HG02610 (cell line): Measurements from ENCODE around the gene UBTD2.

ENCODE experiments used
- ATAC-seq: cut with Tn5 transposase; IDR thresholded peaks from one replicate; pipeline ENCODE4 v1.9.1; 2021; ENCODE audit warnings: mild to moderate bottlenecking, moderate library complexity; ENCODE audit not compliant: unreplicated experiment

The UBTD2 gene

DNA sequence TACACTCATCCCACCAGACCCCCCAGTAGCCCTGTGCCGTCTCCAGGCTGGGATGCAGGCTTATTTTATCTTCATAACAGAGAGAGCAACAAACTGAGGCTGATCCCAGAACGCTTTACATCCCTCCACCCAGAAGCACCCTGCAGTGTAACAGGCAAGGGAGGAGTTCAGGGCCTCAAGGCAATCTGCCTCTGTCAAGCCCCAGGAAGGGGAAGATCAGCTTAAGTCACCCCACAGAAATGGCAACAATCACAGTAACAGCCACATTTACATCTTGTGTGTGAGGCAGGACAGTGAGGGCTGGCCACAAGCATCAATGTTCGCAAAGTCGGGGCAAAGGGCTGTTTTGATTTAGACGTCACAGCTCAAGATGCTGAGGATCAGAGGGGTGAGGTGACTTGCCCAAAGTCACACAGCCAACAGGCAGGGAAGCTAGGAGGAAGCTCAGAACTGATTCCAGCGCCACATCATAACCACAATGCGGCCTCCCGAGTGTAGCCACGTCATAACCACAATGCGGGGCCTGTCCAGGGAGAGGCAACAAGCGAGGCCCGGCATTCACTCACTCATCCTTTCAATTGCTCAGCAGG is 109.9 kb downstream of the UBTD2 start:
- ATAC-seq = no peak

- ATAC-seq = no peak
Observed at GRCh38 chr5:172172912-172173563, 110.5 kb downstream of the UBTD2 start.

- ATAC-seq = no peak
Observed at GRCh38 chr5:172171118-172171517, 112.4 kb downstream of the UBTD2 start.

GRCh38 chr5:172170251-172170701 is 113.3 kb downstream of the UBTD2 start:
- ATAC-seq = no peak

DNA sequence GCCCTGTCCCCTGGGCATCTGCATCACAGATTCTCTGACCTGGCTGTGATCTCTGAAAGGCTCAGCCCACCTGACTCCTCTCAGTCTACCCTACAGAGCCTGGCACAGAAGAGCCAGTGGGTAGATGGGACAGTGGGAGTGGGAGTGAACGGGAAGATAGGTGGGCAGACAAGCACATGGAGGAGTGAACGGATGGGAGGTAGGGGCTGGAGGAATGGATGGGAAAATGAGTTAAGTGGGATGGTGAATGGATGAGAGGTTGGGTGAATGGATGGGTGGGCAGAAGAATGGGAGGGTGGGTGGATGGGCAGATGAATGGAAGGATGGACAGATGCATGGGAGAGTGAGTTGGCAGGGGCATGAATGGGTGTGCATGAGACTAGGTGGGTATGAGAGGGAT is 114.3 kb downstream of the UBTD2 start:
- ATAC-seq = no peak

DNA sequence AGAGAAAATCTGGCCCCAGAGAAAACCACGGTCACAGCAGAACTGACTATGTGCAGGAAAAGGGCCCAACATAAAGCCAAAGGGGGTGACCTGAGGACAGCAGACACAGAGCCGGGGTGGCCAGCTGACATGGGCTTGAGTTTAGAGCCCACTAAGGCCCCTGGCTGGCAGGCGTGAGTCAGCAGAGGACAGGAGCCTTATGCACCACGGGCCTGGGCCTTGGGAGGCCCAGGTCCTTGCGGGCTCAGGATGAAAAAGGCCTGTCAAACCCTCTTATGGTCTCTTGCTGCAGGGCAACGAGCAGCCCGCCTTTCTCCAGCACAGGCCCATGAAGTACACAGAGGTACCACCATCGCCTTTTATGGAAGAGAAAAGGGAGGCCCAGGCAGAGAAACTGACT is 115.3 kb downstream of the UBTD2 start:
- no peak for ATAC-seq

DNA sequence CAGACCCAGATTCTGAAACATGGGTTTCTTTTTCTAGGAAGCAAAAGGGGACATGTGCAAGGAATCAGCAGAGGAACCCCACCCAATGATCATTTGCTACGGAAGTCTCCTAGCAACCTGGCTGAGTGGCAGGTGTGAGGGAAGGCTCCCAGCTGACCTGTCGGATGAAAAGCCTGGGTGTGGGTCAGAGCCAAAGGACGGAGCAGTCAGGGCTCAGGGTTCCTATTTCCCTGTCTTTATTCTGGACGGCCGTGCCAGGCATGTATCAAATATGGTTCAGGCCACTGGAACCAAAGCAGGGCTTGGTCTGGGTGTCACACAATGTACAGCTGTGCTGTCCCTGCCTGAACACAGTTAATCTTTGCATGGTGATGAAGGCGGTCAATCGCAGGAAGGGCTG is 115.7 kb downstream of the UBTD2 start:
- ATAC-seq = no peak

- ATAC-seq = no peak
Observed at GRCh38 chr5:172166030-172166826, 117.3 kb downstream of the UBTD2 start.

DNA sequence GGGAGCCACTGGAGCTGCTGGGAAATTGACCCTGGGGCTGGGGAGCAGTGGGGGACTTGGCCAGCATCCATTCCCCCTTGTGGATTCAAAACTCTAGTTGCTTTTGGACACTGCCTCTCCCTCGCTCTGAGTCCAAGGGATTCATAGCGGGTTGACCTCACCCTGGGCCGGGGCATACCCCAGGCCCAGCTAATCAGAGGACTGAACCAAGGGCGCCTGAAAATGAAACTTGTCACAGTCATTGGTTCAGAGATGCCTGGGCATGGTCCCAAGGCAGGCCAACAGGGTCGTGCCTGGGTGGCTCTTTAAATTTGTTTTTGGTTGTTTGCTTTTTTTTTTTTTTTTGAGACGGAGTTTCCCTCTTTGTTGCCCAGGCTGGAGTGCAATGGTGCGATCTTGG is 118.1 kb downstream of the UBTD2 start:
- ATAC-seq = peak; percentile 85

GRCh38 chr5:172164769-172165212 is 118.8 kb downstream of the UBTD2 start:
- no peak for ATAC-seq

DNA sequence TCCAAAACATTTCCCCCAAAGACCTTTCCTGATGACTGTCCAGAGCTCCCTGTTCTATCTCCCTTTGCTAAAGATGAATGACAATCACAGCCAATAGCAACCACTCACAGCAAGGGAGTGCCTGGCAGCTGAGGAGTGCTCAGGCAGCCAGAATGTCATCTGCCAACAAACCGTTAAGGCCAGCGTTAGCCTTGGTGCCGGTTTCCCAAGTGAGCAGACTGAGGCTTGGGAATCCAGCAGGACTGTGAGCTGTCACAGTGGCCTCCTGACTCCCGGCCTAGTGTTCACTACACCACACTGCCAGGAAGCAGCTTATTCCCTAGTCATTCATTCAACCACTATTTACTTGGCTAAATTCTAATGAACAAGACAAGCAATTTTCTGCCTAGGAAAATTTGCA is 120.2 kb downstream of the UBTD2 start:
- no peak for ATAC-seq

- no peak for ATAC-seq
Observed at GRCh38 chr5:172162987-172163343, 120.6 kb downstream of the UBTD2 start.

DNA sequence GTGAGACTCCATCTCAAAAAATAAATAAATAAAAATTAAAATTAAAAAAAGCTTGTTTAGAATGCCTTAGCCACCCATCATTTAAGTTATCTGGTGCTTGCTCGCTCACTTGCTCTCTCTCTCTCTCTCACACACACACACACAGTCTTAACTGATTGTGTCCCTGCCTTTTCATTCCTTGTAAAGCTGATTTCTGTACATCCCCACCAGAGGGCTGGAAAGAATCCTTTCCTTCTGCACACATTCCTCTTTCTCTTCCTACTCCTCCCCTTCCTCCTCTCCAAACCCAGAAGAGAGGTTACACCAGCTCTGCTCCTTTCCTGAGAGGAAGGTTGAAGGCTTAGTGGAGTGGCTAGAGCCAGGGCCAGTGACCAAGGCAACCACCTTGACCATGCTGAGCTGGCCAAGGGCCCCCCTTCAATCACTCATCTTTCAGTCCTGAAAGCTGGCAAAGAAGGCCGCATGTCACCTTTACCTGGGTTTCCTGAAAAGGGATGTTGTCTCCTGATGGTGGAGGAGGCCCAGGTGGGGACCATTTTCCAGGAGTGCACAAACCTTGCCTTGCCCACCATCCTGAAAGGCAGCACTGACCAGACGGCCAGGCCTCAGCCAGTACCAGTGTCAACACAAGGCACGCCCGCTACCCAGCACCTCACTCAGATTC is 121.1 kb downstream of the UBTD2 start:
- no peak for ATAC-seq

DNA sequence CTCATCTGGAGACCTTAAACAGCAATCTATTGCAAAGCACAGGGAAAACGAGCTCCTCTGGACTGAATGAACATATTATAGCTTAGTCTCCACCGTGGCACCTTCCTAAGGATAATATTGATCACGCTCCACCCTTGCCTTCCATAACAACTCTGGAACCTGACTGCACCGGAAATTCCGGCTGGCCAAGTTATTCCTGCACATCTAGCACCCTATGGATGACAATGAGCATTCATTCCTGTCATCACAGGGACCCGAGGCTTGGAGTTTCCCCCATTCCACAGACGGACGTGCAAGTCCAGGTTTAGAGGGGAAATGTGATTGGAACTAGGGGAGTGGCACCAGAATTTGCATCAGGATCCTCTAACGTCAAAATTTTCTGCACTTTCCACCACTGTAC is 123.1 kb downstream of the UBTD2 start:
- no peak for ATAC-seq
